ENCODE measurements around the gene MAPK14.

- TF ChIP-seq, protein P1, sequence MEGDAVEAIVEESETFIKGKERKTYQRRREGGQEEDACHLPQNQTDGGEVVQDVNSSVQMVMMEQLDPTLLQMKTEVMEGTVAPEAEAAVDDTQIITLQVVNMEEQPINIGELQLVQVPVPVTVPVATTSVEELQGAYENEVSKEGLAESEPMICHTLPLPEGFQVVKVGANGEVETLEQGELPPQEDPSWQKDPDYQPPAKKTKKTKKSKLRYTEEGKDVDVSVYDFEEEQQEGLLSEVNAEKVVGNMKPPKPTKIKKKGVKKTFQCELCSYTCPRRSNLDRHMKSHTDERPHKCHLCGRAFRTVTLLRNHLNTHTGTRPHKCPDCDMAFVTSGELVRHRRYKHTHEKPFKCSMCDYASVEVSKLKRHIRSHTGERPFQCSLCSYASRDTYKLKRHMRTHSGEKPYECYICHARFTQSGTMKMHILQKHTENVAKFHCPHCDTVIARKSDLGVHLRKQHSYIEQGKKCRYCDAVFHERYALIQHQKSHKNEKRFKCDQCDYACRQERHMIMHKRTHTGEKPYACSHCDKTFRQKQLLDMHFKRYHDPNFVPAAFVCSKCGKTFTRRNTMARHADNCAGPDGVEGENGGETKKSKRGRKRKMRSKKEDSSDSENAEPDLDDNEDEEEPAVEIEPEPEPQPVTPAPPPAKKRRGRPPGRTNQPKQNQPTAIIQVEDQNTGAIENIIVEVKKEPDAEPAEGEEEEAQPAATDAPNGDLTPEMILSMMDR (conservative IDR thresholded peaks at IDR 0.05 in 1 of 2, IDR thresholded peaks at IDR 0.05 in 1 of 2; ENCODE audit: low read depth in 1 of 2, low read length in 2 of 2), result no peak
- no peak for TF ChIP-seq EZH2 (IDR thresholded peaks at IDR 0.05; ENCODE audit: low read length, missing control alignments)
Measured at GRCh38 chr6:36133912-36134311, 106.3 kb downstream of the MAPK14 start.

All from fibroblast of lung (primary cell).